HepG2 (cell line): Measurements from ENCODE around the gene ERF. TPM values are rescaled to one million over a fixed set of nuclear protein-coding genes. Genes with fewer than 3 reads are reported as not detected.

Source experiments
- ATAC-seq: fragments of 200-7000 bp; cut with Tn5 transposase; 3 replicates; pipeline ENCODE4 v1.9.1; 2020; ENCODE audit warnings: mild to moderate bottlenecking, moderate library complexity
- BruUV-seq: library from RNA; stranded (reverse); fragments of 400-500 nt; replicated peaks from 2 replicates; lab custom pipeline; 2021; lab: Mats Ljungman, UMichigan
- CTCF ChIA-PET: fragments of 300-600 bp; formaldehyde crosslinking; extraction: SDS; loops from one replicate; lab custom pipeline; 2021; ENCODE audit warnings: low total read pairs, inconsistent platforms, low intra/inter-chr PET ratio; lab: Yijun Ruan, JAX
- POLR2A ChIA-PET: fragments of 350-600 bp; sonication (Branson Sonifier 250); formaldehyde crosslinking; loops from one replicate; lab custom pipeline; 2020; ENCODE audit warnings: antibody characterized with exemption, inconsistent platforms; lab: Yijun Ruan, JAX
- DNase-seq: peaks from one replicate; pipeline ENCODE4 v3.0.0-alpha.2; 2015; ENCODE audit warnings: low spot score
- FAIRE-seq: peaks from 3 replicates; lab custom pipeline; 2011; peaks lifted over from hg19 to GRCh38; lab: Jason Lieb, UNC
- H2AFZ ChIP-seq: one replicate; pipeline ENCODE4 v1.6.1; 2011; ENCODE audit warnings: low read length, inconsistent platforms
- H3K27ac ChIP-seq: fragments of 300-600 bp; 3 replicates; pipeline ENCODE4 v1.8.0; 2011; ENCODE audit warnings: mixed run types, mild to moderate bottlenecking, mixed read lengths, low read length, inconsistent platforms; ENCODE audit not compliant: insufficient read depth; ENCODE audit errors: extremely low read length
- H3K27me3 ChIP-seq, 2 experiments: fragments of 200-600 bp in 1 of 2; 2 replicates in 1 of 2; 3 replicates in 1 of 2; pipeline versions ENCODE4 v1.6.0 to v1.8.0; 2011; ENCODE audit warnings: low read length in 2 of 2, mild to moderate bottlenecking in 2 of 2, moderate library complexity in 2 of 2, inconsistent platforms in 1 of 2; ENCODE audit not compliant: insufficient read depth in 2 of 2, control insufficient read depth in 1 of 2
- H3K36me3 ChIP-seq, 2 experiments: fragments of 200-600 bp in 1 of 2; replicated peaks in 1 of 2; 2 replicates in 1 of 2; 3 replicates in 1 of 2; pipeline versions ENCODE4 v1.5.1 to v1.8.0; 2011; ENCODE audit warnings: low read length in 2 of 2, inconsistent platforms in 1 of 2; ENCODE audit not compliant: insufficient read depth in 2 of 2, control insufficient read depth in 1 of 2
- H3K4me1 ChIP-seq: 2 replicates; pipeline ENCODE4 v1.5.1; 2012; ENCODE audit warnings: low read length, inconsistent platforms; ENCODE audit not compliant: insufficient read depth
- H3K4me2 ChIP-seq: 2 replicates; pipeline ENCODE4 v1.6.0; 2011; ENCODE audit warnings: low read depth, low read length, inconsistent platforms
- H3K4me3 ChIP-seq, 3 experiments: fragments of 200-600 bp in 1 of 3; sonication (generic), shearing (Covaris generic) in 1 of 3; replicated peaks in 1 of 3; 2 replicates each; pipeline ENCODE4 v1.5.1; 2011 to 2016; ENCODE audit warnings: low read length in 3 of 3, inconsistent platforms in 2 of 3, low read depth in 2 of 3, mild to moderate bottlenecking in 2 of 3, control low read depth in 1 of 3, mixed read lengths in 1 of 3; ENCODE audit not compliant: insufficient read depth in 1 of 3
- H3K79me2 ChIP-seq: one replicate; pipeline ENCODE4 v1.6.1; 2011; ENCODE audit warnings: low read length, inconsistent platforms; ENCODE audit not compliant: insufficient read depth
- H3K9ac ChIP-seq: 2 replicates; pipeline ENCODE4 v1.6.0; 2011; ENCODE audit warnings: mild to moderate bottlenecking, low read depth, low read length, inconsistent platforms; ENCODE audit not compliant: insufficient read depth
- H3K9me3 ChIP-seq: 2 replicates; pipeline ENCODE4 v1.5.1; 2012; ENCODE audit warnings: mild to moderate bottlenecking, low read length
- H4K20me1 ChIP-seq: 2 replicates; pipeline ENCODE4 v1.6.0; 2011; ENCODE audit warnings: inconsistent platforms, mild to moderate bottlenecking, low read length, moderate library complexity; ENCODE audit not compliant: insufficient read depth
- CEBPG ChIP-seq: IDR thresholded peaks from 2 replicates; pipeline ENCODE4 v1.6.1; 2016
- FOXO1 ChIP-seq: sonication (generic); formaldehyde crosslinking; IDR thresholded peaks from 2 replicates; pipeline ENCODE4 v1.4.0; 2020; ENCODE audit warnings: missing genetic modification reagents
- HNRNPL ChIP-seq: fragments of 200-400 bp; formaldehyde crosslinking; IDR thresholded peaks from 2 replicates; pipeline ENCODE4 v1.6.1; 2017; ENCODE audit warnings: mild to moderate bottlenecking, low read depth, low read length
- PRPF4 ChIP-seq: fragments of 200-400 bp; formaldehyde crosslinking; IDR thresholded peaks from 2 replicates; pipeline ENCODE4 v1.6.1; 2016; ENCODE audit warnings: low read length, low read depth; ENCODE audit not compliant: poor library complexity, severe bottlenecking
- RBFOX2 ChIP-seq: fragments of 200-400 bp; formaldehyde crosslinking; IDR thresholded peaks from 2 replicates; pipeline ENCODE4 v1.6.1; 2017; ENCODE audit warnings: low read depth, mild to moderate bottlenecking, low read length
- RBM22 ChIP-seq: fragments of 200-400 bp; formaldehyde crosslinking; optimal IDR thresholded peaks from 2 replicates; pipeline ENCODE3; 2017; ENCODE audit warnings: mild to moderate bottlenecking, low read length, moderate library complexity
- SIN3B ChIP-seq: fragments of 150-350 bp; IDR thresholded peaks from 2 replicates; pipeline ENCODE4 v1.6.1; 2014; ENCODE audit warnings: low read length
- SOX6 ChIP-seq, 2 experiments: fragments of 450-650 bp in 1 of 2; sonication (generic) in 1 of 2; formaldehyde crosslinking in 1 of 2; IDR thresholded peaks; 2 replicates each; pipeline versions ENCODE4 v1.4.0 to v1.6.1; 2017 to 2020; ENCODE audit warnings: antibody characterized with exemption in 1 of 2, mild to moderate bottlenecking in 1 of 2, missing genetic modification reagents in 1 of 2
- SP1 ChIP-seq, 2 experiments: fragments of 450-650 bp in 1 of 2; sonication (generic) in 1 of 2; formaldehyde crosslinking in 1 of 2; IDR thresholded peaks; 2 replicates each; pipeline versions ENCODE4 v1.4.0 to v1.6.1; 2016 to 2020; ENCODE audit warnings: missing genetic modification reagents in 1 of 2
- ZBTB26 ChIP-seq: IDR thresholded peaks from 2 replicates; pipeline ENCODE4 v1.6.1; 2016; ENCODE audit warnings: missing compliant biosample characterization, missing genetic modification reagents, borderline replicate concordance
- ZNF3 ChIP-seq: IDR thresholded peaks from 2 replicates; pipeline ENCODE4 v1.7.0; 2017; ENCODE audit warnings: inconsistent platforms
- ZNF329 ChIP-seq: sonication (generic); formaldehyde crosslinking; IDR thresholded peaks from 2 replicates; pipeline ENCODE4 v1.9.0; 2021; ENCODE audit warnings: low read depth, mild to moderate bottlenecking, missing genetic modification reagents
- ZNF557 ChIP-seq: sonication (generic); formaldehyde crosslinking; IDR thresholded peaks from 2 replicates; pipeline ENCODE4 v1.4.0; 2020; ENCODE audit warnings: missing genetic modification reagents
- ZSCAN5A ChIP-seq: sonication (generic); formaldehyde crosslinking; IDR thresholded peaks from 2 replicates; pipeline ENCODE4 v1.8.0; 2022; ENCODE audit warnings: mild to moderate bottlenecking, missing genetic modification reagents, borderline replicate concordance
- WGBS: methylation state at CpG from one replicate; pipeline ENCODE4 v1.1.6; 2017; ENCODE audit warnings: low lambda C conversion rate; 5-methylcytosine and 5-hydroxymethylcytosine counted together
- in situ Hi-C: cut with HindIII; loops from 2 replicates; pipeline ENCODE4 v1.10.0; 2017; ENCODE audit warnings: low pct_unique_long_range_greater_than_20kb; ENCODE audit not compliant: extremely low pct_ligation_motif_present
- intact Hi-C: fragments of 100-400 bp; cut with micrococcal nuclease; formaldehyde crosslinking; loops from one replicate; pipeline ENCODE4 v1.10.0; 2022; ENCODE audit not compliant: unreplicated experiment
- polyA plus RNA-seq, 8 experiments: library from polyadenylated mRNA; depleted of rRNA in 3 of 8; stranded (reverse) in 7 of 8; unstranded in 1 of 8; fragments of >200 nt; fragmentation: Illumina TruSeq in 4 of 8; extraction: Trizol in 4 of 8; gene quantifications; 2 replicates each; pipeline versions ENCODE4 v1.2.1 to v1.2.3, GENCODE V29; 2011 to 2016; ENCODE audit warnings: low read depth in 4 of 8, missing spikeins in 1 of 8, mixed read lengths in 1 of 8; ENCODE audit not compliant: insufficient read depth in 1 of 8
- total RNA-seq, 5 experiments: library from RNA; depleted of rRNA; stranded (reverse); fragments of >200 nt; fragmentation: Illumina TruSeq; extraction: Trizol; gene quantifications; 2 replicates each; pipeline ENCODE4 v1.2.3, GENCODE V29; 2016; ENCODE audit warnings: low read depth in 1 of 5
- TF ChIP-seq, protein P1 (sequence below): sonication (generic); formaldehyde crosslinking; IDR thresholded peaks from 2 replicates; pipeline ENCODE4 v1.4.0; 2020; ENCODE audit warnings: missing genetic modification reagents
- TF ChIP-seq, protein P2 (sequence below): sonication (generic); formaldehyde crosslinking; IDR thresholded peaks from 2 replicates; pipeline ENCODE4 v1.5.0; 2020; ENCODE audit warnings: missing genetic modification reagents
- TF ChIP-seq, protein P3 (sequence below): sonication (generic); formaldehyde crosslinking; IDR thresholded peaks from 2 replicates; pipeline ENCODE4 v1.4.0; 2020; ENCODE audit warnings: missing genetic modification reagents

Gene ERF
- total and polyA plus RNA-seq, 2 of the 13 experiments (the other 11 are each of a cell fraction or from before 2014, with no cell fraction given), result 67.1 to 69.9 TPM

DNA sequence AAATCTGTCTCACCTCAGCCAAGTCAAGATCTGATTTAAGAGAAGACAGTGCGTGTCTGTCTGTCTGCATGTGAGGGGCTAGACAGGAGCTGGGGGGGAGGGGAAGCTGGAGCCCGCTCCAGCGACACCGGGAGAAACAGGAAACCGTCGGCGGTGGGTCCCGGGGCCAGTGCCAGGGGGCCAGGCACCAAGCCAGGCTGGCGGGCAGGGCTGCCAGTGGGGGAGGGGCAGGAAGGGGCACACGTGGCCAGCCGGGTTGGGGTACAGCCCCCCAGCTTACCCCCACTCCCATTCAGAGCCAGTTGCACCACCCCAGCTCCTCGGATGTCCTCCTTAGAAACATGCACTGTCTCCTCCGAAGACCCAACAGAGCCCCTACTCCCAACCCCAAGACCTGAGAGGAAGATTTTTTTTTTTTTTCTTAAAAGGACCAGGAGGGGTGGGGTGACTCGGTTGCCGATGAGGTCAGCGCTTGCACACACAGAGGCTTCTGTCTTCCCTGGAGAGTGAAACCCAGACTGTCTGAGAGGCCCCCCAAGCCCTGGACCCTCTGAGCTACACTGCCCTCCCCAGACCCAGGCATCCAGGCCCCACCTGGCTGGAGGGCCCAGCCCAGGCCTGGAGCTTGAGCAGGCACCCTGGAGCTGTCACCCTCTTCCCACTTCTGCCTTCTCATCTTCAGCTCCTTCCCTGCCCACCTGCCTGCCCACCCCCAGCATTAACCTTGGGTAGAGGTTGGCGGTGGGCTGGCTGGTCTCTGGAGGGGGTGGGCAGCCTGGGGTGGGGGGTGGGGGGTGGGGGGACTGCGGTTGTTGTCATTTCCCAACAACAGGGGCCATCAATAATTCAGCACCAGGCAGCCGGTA lies 4.0 kb downstream of the ERF start:
- BruUV-seq, result no TSS peak
- no peaks in the 10 kb centered on the region; a peak in 1 of 5 replicates for H3K27me3 ChIP-seq
- peaks cover 7 to 32% of the 10 kb centered on the region in 2 experiments; a peak in 3 of 5 replicates for H3K36me3 ChIP-seq
- no peak overlapping the region for H3K4me2 ChIP-seq
- H2AFZ ChIP-seq, result no peak overlapping the region
- no peaks in the 10 kb centered on the region for H3K9me3 ChIP-seq
- H4K20me1 ChIP-seq, result peaks cover 49% of the 10 kb centered on the region
- peaks cover 43% of the 10 kb centered on the region for H3K79me2 ChIP-seq
- H3K4me3 ChIP-seq, result no peak overlapping the region
- H3K9ac ChIP-seq, result no peak overlapping the region
- in situ Hi-C loops, result loop anchor here (5.0 kb wide), 1 partner anchor 36 kb away; no protein-coding TSS in a partner anchor
- DNase-seq, result no peak
- no peak for FAIRE-seq
- ChIA-PET CTCF (no interaction called here), POLR2A (interaction anchor here (1.0 to 3.6 kb wide), 4 partner anchors 8 to 30 kb away, joined by 3 to 25 read pairs (median 5); partner anchors contain the start of genes CIC and GSK3A)
- no peak for ATAC-seq
- peaks cover 59% of the 10 kb centered on the region for H3K4me1 ChIP-seq
- WGBS, result 93% methylated on average over 19 of the region's 19 CpGs
- no peak overlapping the region for H3K27ac ChIP-seq
- intact Hi-C loops, result no loop called here
- TF ChIP-seq ZNF557 (CRISPR knock-in tag) (no peak), ZNF329 (CRISPR knock-in tag) (no peak), FOXO1 (CRISPR knock-in tag) (no peak), HNRNPL (0 out of 2 replicates have a peak, but pooled peaks have one; percentile 36), ZBTB26 (CRISPR knock-in tag) (no peak), SP1 (IDR thresholded peaks at IDR 0.05) (no peak), SP1 (CRISPR knock-in tag; IDR thresholded peaks at IDR 0.05) (no peak), ZSCAN5A (no peak), SOX6 (IDR thresholded peaks at IDR 0.05) (no peak), SOX6 (CRISPR knock-in tag; IDR thresholded peaks at IDR 0.05) (no peak), ZNF3 (CRISPR knock-in tag) (no peak), CEBPG (no peak), SIN3B (no peak), RBFOX2 (peak; percentile 81), PRPF4 (peak; percentile 34), RBM22 (peak; percentile 59)
- TF ChIP-seq, protein P1, sequence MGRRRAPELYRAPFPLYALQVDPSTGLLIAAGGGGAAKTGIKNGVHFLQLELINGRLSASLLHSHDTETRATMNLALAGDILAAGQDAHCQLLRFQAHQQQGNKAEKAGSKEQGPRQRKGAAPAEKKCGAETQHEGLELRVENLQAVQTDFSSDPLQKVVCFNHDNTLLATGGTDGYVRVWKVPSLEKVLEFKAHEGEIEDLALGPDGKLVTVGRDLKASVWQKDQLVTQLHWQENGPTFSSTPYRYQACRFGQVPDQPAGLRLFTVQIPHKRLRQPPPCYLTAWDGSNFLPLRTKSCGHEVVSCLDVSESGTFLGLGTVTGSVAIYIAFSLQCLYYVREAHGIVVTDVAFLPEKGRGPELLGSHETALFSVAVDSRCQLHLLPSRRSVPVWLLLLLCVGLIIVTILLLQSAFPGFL (CRISPR knock-in tag), result no peak
- TF ChIP-seq, protein P2, sequence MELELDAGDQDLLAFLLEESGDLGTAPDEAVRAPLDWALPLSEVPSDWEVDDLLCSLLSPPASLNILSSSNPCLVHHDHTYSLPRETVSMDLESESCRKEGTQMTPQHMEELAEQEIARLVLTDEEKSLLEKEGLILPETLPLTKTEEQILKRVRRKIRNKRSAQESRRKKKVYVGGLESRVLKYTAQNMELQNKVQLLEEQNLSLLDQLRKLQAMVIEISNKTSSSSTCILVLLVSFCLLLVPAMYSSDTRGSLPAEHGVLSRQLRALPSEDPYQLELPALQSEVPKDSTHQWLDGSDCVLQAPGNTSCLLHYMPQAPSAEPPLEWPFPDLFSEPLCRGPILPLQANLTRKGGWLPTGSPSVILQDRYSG, result no peak
- TF ChIP-seq, protein P3, sequence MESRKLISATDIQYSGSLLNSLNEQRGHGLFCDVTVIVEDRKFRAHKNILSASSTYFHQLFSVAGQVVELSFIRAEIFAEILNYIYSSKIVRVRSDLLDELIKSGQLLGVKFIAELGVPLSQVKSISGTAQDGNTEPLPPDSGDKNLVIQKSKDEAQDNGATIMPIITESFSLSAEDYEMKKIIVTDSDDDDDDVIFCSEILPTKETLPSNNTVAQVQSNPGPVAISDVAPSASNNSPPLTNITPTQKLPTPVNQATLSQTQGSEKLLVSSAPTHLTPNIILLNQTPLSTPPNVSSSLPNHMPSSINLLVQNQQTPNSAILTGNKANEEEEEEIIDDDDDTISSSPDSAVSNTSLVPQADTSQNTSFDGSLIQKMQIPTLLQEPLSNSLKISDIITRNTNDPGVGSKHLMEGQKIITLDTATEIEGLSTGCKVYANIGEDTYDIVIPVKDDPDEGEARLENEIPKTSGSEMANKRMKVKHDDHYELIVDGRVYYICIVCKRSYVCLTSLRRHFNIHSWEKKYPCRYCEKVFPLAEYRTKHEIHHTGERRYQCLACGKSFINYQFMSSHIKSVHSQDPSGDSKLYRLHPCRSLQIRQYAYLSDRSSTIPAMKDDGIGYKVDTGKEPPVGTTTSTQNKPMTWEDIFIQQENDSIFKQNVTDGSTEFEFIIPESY (CRISPR knock-in tag), result peak; percentile 38; the same call in 1 of the 2 replicates
